ENCODE results near the gene NRXN2.

DNA sequence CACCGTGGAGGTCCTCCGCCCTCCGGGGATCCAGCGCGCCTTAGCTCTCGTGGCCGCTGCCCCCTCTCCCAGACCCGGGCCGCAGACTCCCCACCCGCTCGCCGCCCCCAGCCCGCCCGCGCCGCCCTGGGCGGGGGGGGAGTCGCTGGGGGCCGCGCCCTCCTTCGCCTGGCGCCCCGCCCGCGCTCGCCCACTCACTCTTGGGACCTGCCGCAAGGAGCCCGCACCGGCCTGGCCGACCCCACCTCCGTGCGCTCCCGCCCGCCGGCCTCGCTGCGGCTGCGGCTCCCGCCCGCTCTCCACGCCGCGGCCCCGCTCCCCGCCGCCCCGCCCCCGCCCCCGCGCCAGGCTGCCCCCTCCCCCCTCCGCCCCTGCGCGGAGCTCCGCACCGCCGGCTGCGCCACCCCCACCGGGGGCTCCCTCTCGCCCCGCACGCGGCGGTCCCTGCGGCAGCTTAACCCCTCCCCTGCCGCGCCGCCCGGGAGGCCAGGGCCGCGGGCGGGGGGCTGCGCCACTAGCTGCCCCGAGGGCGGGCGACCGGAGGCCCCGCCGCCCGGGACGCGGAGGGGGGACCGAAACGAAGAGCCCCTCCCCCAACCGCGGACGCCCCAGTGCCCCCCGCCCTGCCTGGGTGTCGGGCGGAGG, 21.7 kb upstream of the NRXN2 start:
- TF ChIP-seq POLR2A (IDR thresholded peaks at IDR 0.05; ENCODE audit: low read depth, low read length) (no peak), EZH2 (IDR thresholded peaks at IDR 0.05; ENCODE audit: borderline replicate concordance, low read depth, low read length, severe bottlenecking) (no peak), POLR2AphosphoS5 (IDR thresholded peaks at IDR 0.05; ENCODE audit: insufficient read depth, low read depth, low read length) (no peak), FOS (IDR thresholded peaks at IDR 0.05; ENCODE audit: borderline replicate concordance, insufficient read depth, low read length) (no peak)
- TF ChIP-seq, protein P1, sequence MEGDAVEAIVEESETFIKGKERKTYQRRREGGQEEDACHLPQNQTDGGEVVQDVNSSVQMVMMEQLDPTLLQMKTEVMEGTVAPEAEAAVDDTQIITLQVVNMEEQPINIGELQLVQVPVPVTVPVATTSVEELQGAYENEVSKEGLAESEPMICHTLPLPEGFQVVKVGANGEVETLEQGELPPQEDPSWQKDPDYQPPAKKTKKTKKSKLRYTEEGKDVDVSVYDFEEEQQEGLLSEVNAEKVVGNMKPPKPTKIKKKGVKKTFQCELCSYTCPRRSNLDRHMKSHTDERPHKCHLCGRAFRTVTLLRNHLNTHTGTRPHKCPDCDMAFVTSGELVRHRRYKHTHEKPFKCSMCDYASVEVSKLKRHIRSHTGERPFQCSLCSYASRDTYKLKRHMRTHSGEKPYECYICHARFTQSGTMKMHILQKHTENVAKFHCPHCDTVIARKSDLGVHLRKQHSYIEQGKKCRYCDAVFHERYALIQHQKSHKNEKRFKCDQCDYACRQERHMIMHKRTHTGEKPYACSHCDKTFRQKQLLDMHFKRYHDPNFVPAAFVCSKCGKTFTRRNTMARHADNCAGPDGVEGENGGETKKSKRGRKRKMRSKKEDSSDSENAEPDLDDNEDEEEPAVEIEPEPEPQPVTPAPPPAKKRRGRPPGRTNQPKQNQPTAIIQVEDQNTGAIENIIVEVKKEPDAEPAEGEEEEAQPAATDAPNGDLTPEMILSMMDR (IDR thresholded peaks at IDR 0.05; ENCODE audit: extremely low read depth in 1 of 2, insufficient read depth in 1 of 2, low read depth in 1 of 2, low read length in 2 of 2): no peak
- TF ChIP-seq, protein P2, sequence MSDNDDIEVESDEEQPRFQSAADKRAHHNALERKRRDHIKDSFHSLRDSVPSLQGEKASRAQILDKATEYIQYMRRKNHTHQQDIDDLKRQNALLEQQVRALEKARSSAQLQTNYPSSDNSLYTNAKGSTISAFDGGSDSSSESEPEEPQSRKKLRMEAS (IDR thresholded peaks at IDR 0.05; ENCODE audit: insufficient read depth, insufficient read length): no peak

Data from endothelial cell of umbilical vein (primary cell).